Measurements from ENCODE around the gene NPRL2. TPM values are rescaled to one million over a fixed set of nuclear protein-coding genes. Genes with fewer than 3 reads are reported as not detected.
A peak's percentile ranks its signal among the peaks of the same experiment; 100 is the strongest.

Gene NPRL2
- total and polyA plus RNA-seq, 2 of the 13 experiments (the other 11 are each of a cell fraction or from before 2014, with no cell fraction given) = 30.6 to 51.4 TPM

DNA sequence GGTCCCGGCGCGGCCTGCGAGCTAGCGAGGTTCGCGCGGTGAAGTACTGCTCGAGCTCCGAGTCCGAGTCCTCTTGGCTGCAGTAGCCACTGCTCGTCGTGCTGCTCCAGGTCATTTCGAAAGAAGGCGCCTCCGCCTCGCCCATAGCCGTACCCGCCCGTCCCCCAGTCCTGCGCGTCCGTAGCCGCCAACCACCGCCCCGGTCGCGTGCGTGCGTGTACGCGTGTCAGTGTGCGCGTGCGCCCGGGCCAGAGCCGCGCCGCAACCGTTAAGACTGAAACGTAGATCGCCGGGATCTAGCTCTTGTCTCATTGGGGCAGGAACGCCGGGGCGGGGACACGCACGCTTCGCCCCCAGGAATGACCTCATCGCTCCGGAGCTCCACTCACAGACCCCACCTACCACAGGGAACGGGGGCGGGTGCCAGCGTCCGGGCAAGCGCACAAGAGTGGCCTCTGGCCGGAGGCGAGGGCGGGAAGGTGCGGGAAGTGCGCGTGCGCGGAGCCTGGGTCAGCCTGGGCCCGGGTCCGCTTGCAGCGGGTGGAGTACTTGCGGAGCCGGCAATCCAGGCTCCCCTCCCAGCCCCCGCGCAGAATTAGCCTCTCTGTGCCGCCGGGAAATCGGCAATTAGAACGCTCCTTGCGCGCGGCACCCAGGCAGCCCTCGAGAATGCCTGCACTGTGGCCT lies 13.3 kb downstream of the NPRL2 start (continued):
- TF ChIP-seq, protein P1, sequence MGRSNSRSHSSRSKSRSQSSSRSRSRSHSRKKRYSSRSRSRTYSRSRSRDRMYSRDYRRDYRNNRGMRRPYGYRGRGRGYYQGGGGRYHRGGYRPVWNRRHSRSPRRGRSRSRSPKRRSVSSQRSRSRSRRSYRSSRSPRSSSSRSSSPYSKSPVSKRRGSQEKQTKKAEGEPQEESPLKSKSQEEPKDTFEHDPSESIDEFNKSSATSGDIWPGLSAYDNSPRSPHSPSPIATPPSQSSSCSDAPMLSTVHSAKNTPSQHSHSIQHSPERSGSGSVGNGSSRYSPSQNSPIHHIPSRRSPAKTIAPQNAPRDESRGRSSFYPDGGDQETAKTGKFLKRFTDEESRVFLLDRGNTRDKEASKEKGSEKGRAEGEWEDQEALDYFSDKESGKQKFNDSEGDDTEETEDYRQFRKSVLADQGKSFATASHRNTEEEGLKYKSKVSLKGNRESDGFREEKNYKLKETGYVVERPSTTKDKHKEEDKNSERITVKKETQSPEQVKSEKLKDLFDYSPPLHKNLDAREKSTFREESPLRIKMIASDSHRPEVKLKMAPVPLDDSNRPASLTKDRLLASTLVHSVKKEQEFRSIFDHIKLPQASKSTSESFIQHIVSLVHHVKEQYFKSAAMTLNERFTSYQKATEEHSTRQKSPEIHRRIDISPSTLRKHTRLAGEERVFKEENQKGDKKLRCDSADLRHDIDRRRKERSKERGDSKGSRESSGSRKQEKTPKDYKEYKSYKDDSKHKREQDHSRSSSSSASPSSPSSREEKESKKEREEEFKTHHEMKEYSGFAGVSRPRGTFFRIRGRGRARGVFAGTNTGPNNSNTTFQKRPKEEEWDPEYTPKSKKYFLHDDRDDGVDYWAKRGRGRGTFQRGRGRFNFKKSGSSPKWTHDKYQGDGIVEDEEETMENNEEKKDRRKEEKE (IDR thresholded peaks at IDR 0.05) = no peak
- TF ChIP-seq SIN3A (IDR thresholded peaks at IDR 0.05; ENCODE audit: borderline replicate concordance, low read depth, low read length) (peak; percentile 89; the same call in 1 of the 2 replicates), ZNF746 (CRISPR knock-in tag; IDR thresholded peaks at IDR 0.05) (peak; percentile 40; the same call in 1 of the 2 replicates), ZNF790 (CRISPR knock-in tag; IDR thresholded peaks at IDR 0.05; ENCODE audit: borderline replicate concordance) (peak; percentile 39; the same call in 1 of the 2 replicates), ZNF619 (CRISPR knock-in tag; IDR thresholded peaks at IDR 0.05) (no peak), NCOA2 (CRISPR knock-in tag; IDR thresholded peaks at IDR 0.05) (no peak), KLF9 (CRISPR knock-in tag; IDR thresholded peaks at IDR 0.05; ENCODE audit: low read depth) (no peak), STAT5B (CRISPR knock-in tag; IDR thresholded peaks at IDR 0.05) (no peak), ZNF510 (CRISPR knock-in tag; IDR thresholded peaks at IDR 0.05; ENCODE audit: low read depth) (no peak), HOXA5 (CRISPR knock-in tag; IDR thresholded peaks at IDR 0.05) (peak; percentile 15; the same call in 1 of the 2 replicates)
- TF ChIP-seq, protein P2, sequence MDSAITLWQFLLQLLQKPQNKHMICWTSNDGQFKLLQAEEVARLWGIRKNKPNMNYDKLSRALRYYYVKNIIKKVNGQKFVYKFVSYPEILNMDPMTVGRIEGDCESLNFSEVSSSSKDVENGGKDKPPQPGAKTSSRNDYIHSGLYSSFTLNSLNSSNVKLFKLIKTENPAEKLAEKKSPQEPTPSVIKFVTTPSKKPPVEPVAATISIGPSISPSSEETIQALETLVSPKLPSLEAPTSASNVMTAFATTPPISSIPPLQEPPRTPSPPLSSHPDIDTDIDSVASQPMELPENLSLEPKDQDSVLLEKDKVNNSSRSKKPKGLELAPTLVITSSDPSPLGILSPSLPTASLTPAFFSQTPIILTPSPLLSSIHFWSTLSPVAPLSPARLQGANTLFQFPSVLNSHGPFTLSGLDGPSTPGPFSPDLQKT (CRISPR knock-in tag; IDR thresholded peaks at IDR 0.05; ENCODE audit: borderline replicate concordance) = no peak
- TF ChIP-seq, protein P3, sequence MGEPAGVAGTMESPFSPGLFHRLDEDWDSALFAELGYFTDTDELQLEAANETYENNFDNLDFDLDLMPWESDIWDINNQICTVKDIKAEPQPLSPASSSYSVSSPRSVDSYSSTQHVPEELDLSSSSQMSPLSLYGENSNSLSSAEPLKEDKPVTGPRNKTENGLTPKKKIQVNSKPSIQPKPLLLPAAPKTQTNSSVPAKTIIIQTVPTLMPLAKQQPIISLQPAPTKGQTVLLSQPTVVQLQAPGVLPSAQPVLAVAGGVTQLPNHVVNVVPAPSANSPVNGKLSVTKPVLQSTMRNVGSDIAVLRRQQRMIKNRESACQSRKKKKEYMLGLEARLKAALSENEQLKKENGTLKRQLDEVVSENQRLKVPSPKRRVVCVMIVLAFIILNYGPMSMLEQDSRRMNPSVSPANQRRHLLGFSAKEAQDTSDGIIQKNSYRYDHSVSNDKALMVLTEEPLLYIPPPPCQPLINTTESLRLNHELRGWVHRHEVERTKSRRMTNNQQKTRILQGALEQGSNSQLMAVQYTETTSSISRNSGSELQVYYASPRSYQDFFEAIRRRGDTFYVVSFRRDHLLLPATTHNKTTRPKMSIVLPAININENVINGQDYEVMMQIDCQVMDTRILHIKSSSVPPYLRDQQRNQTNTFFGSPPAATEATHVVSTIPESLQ (CRISPR knock-in tag; conservative IDR thresholded peaks at IDR 0.05) = no peak
- TF ChIP-seq, protein P4, sequence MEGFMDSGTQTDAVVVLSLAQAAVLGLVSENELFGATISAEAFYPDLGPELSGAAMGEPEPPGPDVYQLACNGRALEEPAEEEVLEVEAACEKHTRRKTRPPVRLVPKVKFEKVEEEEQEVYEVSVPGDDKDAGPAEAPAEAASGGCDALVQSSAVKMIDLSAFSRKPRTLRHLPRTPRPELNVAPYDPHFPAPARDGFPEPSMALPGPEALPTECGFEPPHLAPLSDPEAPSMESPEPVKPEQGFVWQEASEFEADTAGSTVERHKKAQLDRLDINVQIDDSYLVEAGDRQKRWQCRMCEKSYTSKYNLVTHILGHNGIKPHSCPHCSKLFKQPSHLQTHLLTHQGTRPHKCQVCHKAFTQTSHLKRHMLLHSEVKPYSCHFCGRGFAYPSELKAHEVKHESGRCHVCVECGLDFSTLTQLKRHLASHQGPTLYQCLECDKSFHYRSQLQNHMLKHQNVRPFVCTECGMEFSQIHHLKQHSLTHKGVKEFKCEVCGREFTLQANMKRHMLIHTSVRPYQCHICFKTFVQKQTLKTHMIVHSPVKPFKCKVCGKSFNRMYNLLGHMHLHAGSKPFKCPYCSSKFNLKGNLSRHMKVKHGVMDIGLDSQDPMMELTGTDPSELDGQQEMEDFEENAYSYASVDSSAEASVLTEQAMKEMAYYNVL (CRISPR knock-in tag; IDR thresholded peaks at IDR 0.05; ENCODE audit: borderline replicate concordance) = no peak
- TF ChIP-seq, protein P5, sequence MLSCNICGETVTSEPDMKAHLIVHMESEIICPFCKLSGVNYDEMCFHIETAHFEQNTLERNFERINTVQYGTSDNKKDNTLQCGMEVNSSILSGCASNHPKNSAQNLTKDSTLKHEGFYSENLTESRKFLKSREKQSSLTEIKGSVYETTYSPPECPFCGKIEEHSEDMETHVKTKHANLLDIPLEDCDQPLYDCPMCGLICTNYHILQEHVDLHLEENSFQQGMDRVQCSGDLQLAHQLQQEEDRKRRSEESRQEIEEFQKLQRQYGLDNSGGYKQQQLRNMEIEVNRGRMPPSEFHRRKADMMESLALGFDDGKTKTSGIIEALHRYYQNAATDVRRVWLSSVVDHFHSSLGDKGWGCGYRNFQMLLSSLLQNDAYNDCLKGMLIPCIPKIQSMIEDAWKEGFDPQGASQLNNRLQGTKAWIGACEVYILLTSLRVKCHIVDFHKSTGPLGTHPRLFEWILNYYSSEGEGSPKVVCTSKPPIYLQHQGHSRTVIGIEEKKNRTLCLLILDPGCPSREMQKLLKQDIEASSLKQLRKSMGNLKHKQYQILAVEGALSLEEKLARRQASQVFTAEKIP (CRISPR knock-in tag; IDR thresholded peaks at IDR 0.05; ENCODE audit: borderline replicate concordance) = no peak

Measured in HepG2 (cell line).